Measurements from ENCODE around the gene PPARG. TPM values are rescaled to one million over a fixed set of nuclear protein-coding genes. Genes with fewer than 3 reads are reported as not detected.

Gene PPARG
- total RNA-seq, 1 experiment from 2014 or later: 0.79 TPM

DNA sequence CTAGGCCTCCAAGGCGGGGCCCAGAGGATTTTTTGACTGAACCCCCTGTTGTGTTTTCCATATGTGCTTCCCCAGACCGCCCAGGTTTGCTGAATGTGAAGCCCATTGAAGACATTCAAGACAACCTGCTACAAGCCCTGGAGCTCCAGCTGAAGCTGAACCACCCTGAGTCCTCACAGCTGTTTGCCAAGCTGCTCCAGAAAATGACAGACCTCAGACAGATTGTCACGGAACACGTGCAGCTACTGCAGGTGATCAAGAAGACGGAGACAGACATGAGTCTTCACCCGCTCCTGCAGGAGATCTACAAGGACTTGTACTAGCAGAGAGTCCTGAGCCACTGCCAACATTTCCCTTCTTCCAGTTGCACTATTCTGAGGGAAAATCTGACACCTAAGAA lies 145.0 kb downstream of the PPARG start (continued):
- TF ChIP-seq, protein P1, sequence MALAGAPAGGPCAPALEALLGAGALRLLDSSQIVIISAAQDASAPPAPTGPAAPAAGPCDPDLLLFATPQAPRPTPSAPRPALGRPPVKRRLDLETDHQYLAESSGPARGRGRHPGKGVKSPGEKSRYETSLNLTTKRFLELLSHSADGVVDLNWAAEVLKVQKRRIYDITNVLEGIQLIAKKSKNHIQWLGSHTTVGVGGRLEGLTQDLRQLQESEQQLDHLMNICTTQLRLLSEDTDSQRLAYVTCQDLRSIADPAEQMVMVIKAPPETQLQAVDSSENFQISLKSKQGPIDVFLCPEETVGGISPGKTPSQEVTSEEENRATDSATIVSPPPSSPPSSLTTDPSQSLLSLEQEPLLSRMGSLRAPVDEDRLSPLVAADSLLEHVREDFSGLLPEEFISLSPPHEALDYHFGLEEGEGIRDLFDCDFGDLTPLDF (CRISPR knock-in tag; IDR thresholded peaks at IDR 0.05): no peak
- TF ChIP-seq, protein P2, sequence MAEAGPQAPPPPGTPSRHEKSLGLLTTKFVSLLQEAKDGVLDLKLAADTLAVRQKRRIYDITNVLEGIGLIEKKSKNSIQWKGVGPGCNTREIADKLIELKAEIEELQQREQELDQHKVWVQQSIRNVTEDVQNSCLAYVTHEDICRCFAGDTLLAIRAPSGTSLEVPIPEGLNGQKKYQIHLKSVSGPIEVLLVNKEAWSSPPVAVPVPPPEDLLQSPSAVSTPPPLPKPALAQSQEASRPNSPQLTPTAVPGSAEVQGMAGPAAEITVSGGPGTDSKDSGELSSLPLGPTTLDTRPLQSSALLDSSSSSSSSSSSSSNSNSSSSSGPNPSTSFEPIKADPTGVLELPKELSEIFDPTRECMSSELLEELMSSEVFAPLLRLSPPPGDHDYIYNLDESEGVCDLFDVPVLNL (CRISPR knock-in tag; IDR thresholded peaks at IDR 0.05; ENCODE audit: borderline replicate concordance, low read depth): no peak
- no peak for TF ChIP-seq ZNF263 (CRISPR knock-in tag; IDR thresholded peaks at IDR 0.05; ENCODE audit: low read depth)
- no peak for TF ChIP-seq JAZF1 (CRISPR knock-in tag; IDR thresholded peaks at IDR 0.05)
- TF ChIP-seq, protein P3, sequence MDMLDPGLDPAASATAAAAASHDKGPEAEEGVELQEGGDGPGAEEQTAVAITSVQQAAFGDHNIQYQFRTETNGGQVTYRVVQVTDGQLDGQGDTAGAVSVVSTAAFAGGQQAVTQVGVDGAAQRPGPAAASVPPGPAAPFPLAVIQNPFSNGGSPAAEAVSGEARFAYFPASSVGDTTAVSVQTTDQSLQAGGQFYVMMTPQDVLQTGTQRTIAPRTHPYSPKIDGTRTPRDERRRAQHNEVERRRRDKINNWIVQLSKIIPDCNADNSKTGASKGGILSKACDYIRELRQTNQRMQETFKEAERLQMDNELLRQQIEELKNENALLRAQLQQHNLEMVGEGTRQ (CRISPR knock-in tag; IDR thresholded peaks at IDR 0.05): no peak
- TF ChIP-seq, protein P4, sequence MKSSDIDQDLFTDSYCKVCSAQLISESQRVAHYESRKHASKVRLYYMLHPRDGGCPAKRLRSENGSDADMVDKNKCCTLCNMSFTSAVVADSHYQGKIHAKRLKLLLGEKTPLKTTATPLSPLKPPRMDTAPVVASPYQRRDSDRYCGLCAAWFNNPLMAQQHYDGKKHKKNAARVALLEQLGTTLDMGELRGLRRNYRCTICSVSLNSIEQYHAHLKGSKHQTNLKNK (CRISPR knock-in tag; IDR thresholded peaks at IDR 0.05): no peak
- no peak for TF ChIP-seq TP53 (CRISPR knock-in tag; IDR thresholded peaks at IDR 0.05)

DNA sequence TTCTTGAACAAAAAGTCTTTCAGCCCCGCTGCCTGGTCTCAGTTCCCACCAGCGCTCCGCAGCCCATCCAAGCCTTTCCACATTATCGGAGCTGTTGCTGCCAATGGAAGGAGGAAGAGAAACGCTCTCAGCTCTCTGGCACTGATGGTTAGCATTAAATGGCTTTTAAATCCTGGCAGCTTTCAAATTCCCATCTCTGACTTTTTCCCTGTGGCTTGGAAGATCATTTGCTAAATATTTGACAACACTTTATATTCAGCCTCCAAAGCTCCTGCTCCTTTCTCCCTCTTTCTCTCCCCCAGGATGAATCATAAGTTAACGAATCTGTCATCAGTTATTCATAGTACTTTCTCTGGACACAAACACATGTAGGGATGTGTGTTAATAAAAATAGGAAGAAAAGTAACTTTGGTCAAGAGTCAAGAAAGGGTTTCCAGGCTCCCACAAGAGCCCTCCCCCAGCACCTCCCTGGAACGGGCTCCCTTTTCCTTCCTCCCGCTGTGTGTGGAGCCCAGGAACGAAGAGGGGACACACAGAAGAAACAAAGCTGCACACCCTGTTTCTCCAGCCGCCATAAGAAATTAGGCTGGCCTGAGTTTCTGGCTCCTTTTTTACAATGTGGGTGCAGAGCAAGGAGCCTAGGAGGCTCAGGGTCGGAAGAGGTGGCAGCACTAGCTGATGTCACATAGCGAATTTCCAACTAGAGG lies 147.8 kb downstream of the PPARG start:
- Mint-ChIP-seq H3K36me3 (no peaks in the 10 kb centered on the region), H3K9me3 (no peaks in the 10 kb centered on the region), H3K27me3 (ENCODE audit: low read depth) (no peaks in the 10 kb centered on the region; the same call in 1 of the 2 replicates), H3K27ac (no peak overlapping the region), H3K4me3 (no peak overlapping the region), H3K4me1 (peaks cover 10% of the 10 kb centered on the region)
- ATAC-seq: no peak
- ChIA-PET POLR2A (no interaction called here), CTCF (interaction anchor here (2.8 kb wide), 1 partner anchor 43 kb away, joined by 13 read pairs; no protein-coding TSS in a partner anchor)
- TF ChIP-seq FOXJ3 (CRISPR knock-in tag; IDR thresholded peaks at IDR 0.05; ENCODE audit: borderline replicate concordance): no peak
- TF ChIP-seq, protein P5, sequence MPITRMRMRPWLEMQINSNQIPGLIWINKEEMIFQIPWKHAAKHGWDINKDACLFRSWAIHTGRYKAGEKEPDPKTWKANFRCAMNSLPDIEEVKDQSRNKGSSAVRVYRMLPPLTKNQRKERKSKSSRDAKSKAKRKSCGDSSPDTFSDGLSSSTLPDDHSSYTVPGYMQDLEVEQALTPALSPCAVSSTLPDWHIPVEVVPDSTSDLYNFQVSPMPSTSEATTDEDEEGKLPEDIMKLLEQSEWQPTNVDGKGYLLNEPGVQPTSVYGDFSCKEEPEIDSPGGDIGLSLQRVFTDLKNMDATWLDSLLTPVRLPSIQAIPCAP (CRISPR knock-in tag; IDR thresholded peaks at IDR 0.05): no peak
- no peak for DNase-seq (ENCODE audit: low spot score)

DNA sequence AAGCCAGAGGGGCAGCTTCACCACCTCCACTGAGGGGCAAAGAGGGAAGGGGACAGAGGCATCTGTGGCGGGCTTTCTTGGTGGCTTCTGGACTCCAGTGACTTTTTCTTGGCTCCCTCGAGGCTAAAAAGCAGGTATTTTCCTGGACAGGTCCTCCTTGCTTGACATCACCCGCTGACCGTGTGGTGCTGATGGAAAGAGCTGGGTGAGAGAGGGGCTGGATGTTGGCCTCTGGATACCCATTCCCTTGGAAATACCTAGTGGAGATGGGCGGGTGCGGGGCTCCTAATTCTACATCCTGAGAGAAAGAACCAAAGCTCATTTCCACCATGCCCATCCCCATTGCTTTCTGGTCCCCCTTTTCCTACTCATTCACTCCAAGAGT lies 148.3 kb downstream of the PPARG start:
- Mint-ChIP-seq H3K27ac (no peak overlapping the region), H3K4me1 (peaks cover 11% of the 10 kb centered on the region), H3K27me3 (ENCODE audit: low read depth) (no peaks in the 10 kb centered on the region; the same call in 1 of the 2 replicates), H3K36me3 (no peaks in the 10 kb centered on the region), H3K9me3 (no peaks in the 10 kb centered on the region), H3K4me3 (no peak overlapping the region)
- no peak for DNase-seq (ENCODE audit: low spot score)
- ATAC-seq: no peak
- ChIA-PET POLR2A (no interaction called here), CTCF (interaction anchor here (2.8 kb wide), 1 partner anchor 43 kb away, joined by 13 read pairs; no protein-coding TSS in a partner anchor)
- TF ChIP-seq, protein P6, sequence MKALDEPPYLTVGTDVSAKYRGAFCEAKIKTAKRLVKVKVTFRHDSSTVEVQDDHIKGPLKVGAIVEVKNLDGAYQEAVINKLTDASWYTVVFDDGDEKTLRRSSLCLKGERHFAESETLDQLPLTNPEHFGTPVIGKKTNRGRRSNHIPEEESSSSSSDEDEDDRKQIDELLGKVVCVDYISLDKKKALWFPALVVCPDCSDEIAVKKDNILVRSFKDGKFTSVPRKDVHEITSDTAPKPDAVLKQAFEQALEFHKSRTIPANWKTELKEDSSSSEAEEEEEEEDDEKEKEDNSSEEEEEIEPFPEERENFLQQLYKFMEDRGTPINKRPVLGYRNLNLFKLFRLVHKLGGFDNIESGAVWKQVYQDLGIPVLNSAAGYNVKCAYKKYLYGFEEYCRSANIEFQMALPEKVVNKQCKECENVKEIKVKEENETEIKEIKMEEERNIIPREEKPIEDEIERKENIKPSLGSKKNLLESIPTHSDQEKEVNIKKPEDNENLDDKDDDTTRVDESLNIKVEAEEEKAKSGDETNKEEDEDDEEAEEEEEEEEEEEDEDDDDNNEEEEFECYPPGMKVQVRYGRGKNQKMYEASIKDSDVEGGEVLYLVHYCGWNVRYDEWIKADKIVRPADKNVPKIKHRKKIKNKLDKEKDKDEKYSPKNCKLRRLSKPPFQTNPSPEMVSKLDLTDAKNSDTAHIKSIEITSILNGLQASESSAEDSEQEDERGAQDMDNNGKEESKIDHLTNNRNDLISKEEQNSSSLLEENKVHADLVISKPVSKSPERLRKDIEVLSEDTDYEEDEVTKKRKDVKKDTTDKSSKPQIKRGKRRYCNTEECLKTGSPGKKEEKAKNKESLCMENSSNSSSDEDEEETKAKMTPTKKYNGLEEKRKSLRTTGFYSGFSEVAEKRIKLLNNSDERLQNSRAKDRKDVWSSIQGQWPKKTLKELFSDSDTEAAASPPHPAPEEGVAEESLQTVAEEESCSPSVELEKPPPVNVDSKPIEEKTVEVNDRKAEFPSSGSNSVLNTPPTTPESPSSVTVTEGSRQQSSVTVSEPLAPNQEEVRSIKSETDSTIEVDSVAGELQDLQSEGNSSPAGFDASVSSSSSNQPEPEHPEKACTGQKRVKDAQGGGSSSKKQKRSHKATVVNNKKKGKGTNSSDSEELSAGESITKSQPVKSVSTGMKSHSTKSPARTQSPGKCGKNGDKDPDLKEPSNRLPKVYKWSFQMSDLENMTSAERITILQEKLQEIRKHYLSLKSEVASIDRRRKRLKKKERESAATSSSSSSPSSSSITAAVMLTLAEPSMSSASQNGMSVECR (CRISPR knock-in tag; IDR thresholded peaks at IDR 0.05; ENCODE audit: borderline replicate concordance): no peak
- TF ChIP-seq, protein P7, sequence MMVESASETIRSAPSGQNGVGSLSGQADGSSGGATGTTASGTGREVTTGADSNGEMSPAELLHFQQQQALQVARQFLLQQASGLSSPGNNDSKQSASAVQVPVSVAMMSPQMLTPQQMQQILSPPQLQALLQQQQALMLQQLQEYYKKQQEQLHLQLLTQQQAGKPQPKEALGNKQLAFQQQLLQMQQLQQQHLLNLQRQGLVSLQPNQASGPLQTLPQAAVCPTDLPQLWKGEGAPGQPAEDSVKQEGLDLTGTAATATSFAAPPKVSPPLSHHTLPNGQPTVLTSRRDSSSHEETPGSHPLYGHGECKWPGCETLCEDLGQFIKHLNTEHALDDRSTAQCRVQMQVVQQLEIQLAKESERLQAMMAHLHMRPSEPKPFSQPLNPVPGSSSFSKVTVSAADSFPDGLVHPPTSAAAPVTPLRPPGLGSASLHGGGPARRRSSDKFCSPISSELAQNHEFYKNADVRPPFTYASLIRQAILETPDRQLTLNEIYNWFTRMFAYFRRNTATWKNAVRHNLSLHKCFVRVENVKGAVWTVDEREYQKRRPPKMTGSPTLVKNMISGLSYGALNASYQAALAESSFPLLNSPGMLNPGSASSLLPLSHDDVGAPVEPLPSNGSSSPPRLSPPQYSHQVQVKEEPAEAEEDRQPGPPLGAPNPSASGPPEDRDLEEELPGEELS (CRISPR knock-in tag; IDR thresholded peaks at IDR 0.05): no peak
- TF ChIP-seq EMX1 (CRISPR knock-in tag; IDR thresholded peaks at IDR 0.05) (no peak), PRRX2 (CRISPR knock-in tag; IDR thresholded peaks at IDR 0.05) (no peak), KAT7 (CRISPR knock-in tag; IDR thresholded peaks at IDR 0.05; ENCODE audit: borderline replicate concordance) (no peak), JAZF1 (CRISPR knock-in tag; IDR thresholded peaks at IDR 0.05) (no peak), MXD4 (CRISPR knock-in tag; IDR thresholded peaks at IDR 0.05; ENCODE audit: borderline replicate concordance) (no peak), ZNF219 (CRISPR knock-in tag; IDR thresholded peaks at IDR 0.05; ENCODE audit: borderline replicate concordance) (no peak)
- TF ChIP-seq, protein P4 (CRISPR knock-in tag; IDR thresholded peaks at IDR 0.05): no peak
- TF ChIP-seq, protein P1 (CRISPR knock-in tag; IDR thresholded peaks at IDR 0.05): no peak
